Measurements from ENCODE around the gene RGR.
A peak's percentile ranks its signal among the peaks of the same experiment; 100 is the strongest.

Gene RGR

GRCh38 chr10:84244651-84245270 is at the start of gene RGR:
Gene RGR, plus strand, starts transcription at chr10:84245053. Its CDS starts 38 bp downstream, at chr10:84245091.
- no peak for DNase-seq

- no peak for DNase-seq
Measured at GRCh38 chr10:84196083-84196482, 48.8 kb upstream of the RGR start.

GRCh38 chr10:84196941-84197340 is 47.9 kb upstream of the RGR start:
- no peak for DNase-seq

GRCh38 chr10:84197643-84198042 is 47.2 kb upstream of the RGR start:
- no peak for DNase-seq

GRCh38 chr10:84198206-84198915 is 46.5 kb upstream of the RGR start:
- no peak for DNase-seq

- DNase-seq: no peak
Measured at GRCh38 chr10:84200537-84201243, 44.2 kb upstream of the RGR start.

- no peak for DNase-seq
Measured at GRCh38 chr10:84201244-84201606, 43.6 kb upstream of the RGR start.

- no peak for DNase-seq
Measured at GRCh38 chr10:84201682-84202081, 43.2 kb upstream of the RGR start.

- DNase-seq: no peak
Measured at GRCh38 chr10:84202349-84202748, 42.5 kb upstream of the RGR start.

- no peak for DNase-seq
Measured at GRCh38 chr10:84204122-84204521, 40.7 kb upstream of the RGR start.

- no peak for DNase-seq
Measured at GRCh38 chr10:84204610-84205009, 40.2 kb upstream of the RGR start.

GRCh38 chr10:84205049-84205852 is 39.6 kb upstream of the RGR start:
- peak; percentile 22 for DNase-seq

- DNase-seq: no peak
Measured at GRCh38 chr10:84205853-84206525, 38.9 kb upstream of the RGR start.

GRCh38 chr10:84208023-84208422 is 36.8 kb upstream of the RGR start:
- no peak for DNase-seq

GRCh38 chr10:84211566-84211965 is 33.3 kb upstream of the RGR start:
- no peak for DNase-seq

GRCh38 chr10:84212014-84212413 is 32.8 kb upstream of the RGR start:
- no peak for DNase-seq

GRCh38 chr10:84213076-84213475 is 31.8 kb upstream of the RGR start:
- no peak for DNase-seq

GRCh38 chr10:84214046-84214572 is 30.7 kb upstream of the RGR start:
- no peak for DNase-seq

- no peak for DNase-seq
Measured at GRCh38 chr10:84214612-84215235, 30.1 kb upstream of the RGR start.

- DNase-seq: no peak
Measured at GRCh38 chr10:84216834-84217233, 28.0 kb upstream of the RGR start.

- no peak for DNase-seq
Measured at GRCh38 chr10:84217746-84218145, 27.1 kb upstream of the RGR start.

- DNase-seq: no peak
Measured at GRCh38 chr10:84221916-84222315, 22.9 kb upstream of the RGR start.

All from activated CD4-positive, alpha-beta T cell treated with anti-CD3 and anti-CD28 coated beads for 1 hour (primary cell).